ENCODE results near the gene BID.

- TF ChIP-seq EZH2phosphoT487 (IDR thresholded peaks at IDR 0.05; ENCODE audit: insufficient read depth, low read depth) (no peak), EZH2 (IDR thresholded peaks at IDR 0.05; ENCODE audit: insufficient read depth, poor library complexity, severe bottlenecking) (no peak)
These were observed 34.9 kb downstream of the BID start for GRCh38 chr22:17739196-17739975.
